Smooth muscle cell (in vitro differentiated cells): ENCODE measurements around the gene CCDC88C. TPM values are rescaled to one million over a fixed set of nuclear protein-coding genes. Genes with fewer than 3 reads are reported as not detected.
A peak's percentile ranks its signal among the peaks of the same experiment; 100 is the strongest.

Experiments
- DNase-seq: peaks from one replicate; lab custom pipeline; 2025; ENCODE audit not compliant: unreplicated experiment; lab: John Stamatoyannopoulos, UW
- H2AFZ ChIP-seq: fragments of 200-600 bp; sonication (generic); 2 replicates; pipeline ENCODE4 v1.6.0; 2016; ENCODE audit warnings: antibody characterized with exemption, low read depth, mild to moderate bottlenecking
- H3F3A ChIP-seq: fragments of 200-600 bp; sonication (generic); 2 replicates; pipeline ENCODE4 v1.6.0; 2017; ENCODE audit warnings: antibody characterized with exemption, low read depth
- H3K27ac ChIP-seq: fragments of 200-600 bp; sonication (generic); 2 replicates; pipeline ENCODE4 v1.5.1; 2016; ENCODE audit warnings: low read depth, mild to moderate bottlenecking
- H3K27me3 ChIP-seq: fragments of 200-600 bp; sonication (generic); 2 replicates; pipeline ENCODE4 v1.6.1; 2016; ENCODE audit warnings: low read depth, mild to moderate bottlenecking
- H3K36me3 ChIP-seq: fragments of 200-600 bp; sonication (generic); 2 replicates; pipeline ENCODE4 v1.5.1; 2016; ENCODE audit warnings: low read depth
- H3K4me1 ChIP-seq: fragments of 200-600 bp; sonication (generic); 2 replicates; pipeline ENCODE4 v1.5.1; 2016; ENCODE audit warnings: low read depth
- H3K4me2 ChIP-seq: fragments of 200-600 bp; sonication (generic); 2 replicates; pipeline ENCODE4 v1.6.0; 2016; ENCODE audit warnings: mild to moderate bottlenecking
- H3K4me3 ChIP-seq: fragments of 200-600 bp; sonication (generic); 2 replicates; pipeline ENCODE4 v1.5.1; 2016; ENCODE audit warnings: mild to moderate bottlenecking
- H3K79me2 ChIP-seq: fragments of 200-600 bp; sonication (generic); 2 replicates; pipeline ENCODE4 v1.6.0; 2016; ENCODE audit warnings: low read depth, mild to moderate bottlenecking
- H3K9ac ChIP-seq: fragments of 200-600 bp; sonication (generic); 2 replicates; pipeline ENCODE4 v1.6.0; 2016; ENCODE audit warnings: low read depth
- H3K9me3 ChIP-seq: fragments of 200-600 bp; sonication (generic); replicated peaks from 2 replicates; pipeline ENCODE4 v1.5.1; 2016; ENCODE audit warnings: low read depth
- H4K20me1 ChIP-seq: fragments of 200-600 bp; sonication (generic); 2 replicates; pipeline ENCODE4 v1.6.0; 2016; ENCODE audit warnings: low read depth
- WGBS: methylation state at CpG from one replicate; pipeline ENCODE4 v1.1.7; 2016; ENCODE audit warnings: low lambda C conversion rate; 5-methylcytosine and 5-hydroxymethylcytosine counted together
- polyA plus RNA-seq: library from polyadenylated mRNA; unstranded; fragments of >200 nt; fragmentation: Nextera tagmentation; extraction: Ambion mirVana; gene quantifications from 2 replicates; pipeline ENCODE4 v1.2.1, GENCODE V29; 2016
- total RNA-seq: library from RNA; depleted of rRNA; stranded (reverse); fragments of >200 nt; gene quantifications from 2 replicates; pipeline ENCODE4 v1.2.3, GENCODE V29; 2014
- TF ChIP-seq, protein P1 (sequence below): fragments of 200-600 bp; sonication (generic); IDR thresholded peaks from 2 replicates; pipeline ENCODE4 v1.5.1; 2017; ENCODE audit warnings: borderline replicate concordance, mild to moderate bottlenecking, antibody characterized with exemption; ENCODE audit not compliant: insufficient read depth, poor library complexity, severe bottlenecking

CCDC88C gene
- total and polyA plus RNA-seq, 2 experiments from 2014 or later = 1.1 TPM; not detected in 1

DNA sequence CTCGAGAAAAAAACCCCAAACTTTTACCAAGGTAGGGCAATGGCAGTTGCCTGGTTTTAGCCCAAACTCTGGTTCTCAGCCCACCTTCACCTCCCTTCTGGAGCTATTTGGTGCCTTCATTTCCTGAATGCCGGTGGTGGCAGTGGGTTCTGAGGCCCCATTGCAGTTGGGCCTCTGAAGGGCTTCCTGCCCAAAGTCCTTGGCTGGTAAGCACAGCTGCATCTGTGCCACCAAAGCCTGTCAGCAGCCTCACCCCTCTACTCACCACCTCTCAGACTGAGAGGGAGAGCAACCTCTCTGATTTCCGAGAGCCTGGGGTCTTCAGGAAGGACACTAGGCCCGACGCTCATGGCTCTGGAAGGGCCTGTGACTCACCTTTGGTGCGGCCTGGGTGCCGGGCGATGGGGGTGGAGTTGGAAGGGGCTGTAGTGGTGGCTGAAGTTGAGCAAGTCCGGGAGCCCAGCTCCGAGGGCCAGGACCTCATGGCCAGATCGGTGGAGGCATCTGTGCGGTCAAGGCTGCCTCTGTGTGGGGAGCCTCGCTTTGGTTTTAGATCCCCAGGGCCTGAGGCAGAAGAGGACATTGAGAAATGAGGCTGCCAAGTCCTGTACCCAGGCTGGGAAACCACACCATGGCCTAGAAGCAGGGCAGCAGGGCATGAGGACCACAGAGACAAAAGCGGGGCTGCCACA lies 134.5 kb downstream of the CCDC88C start:
- Histone ChIP-seq H3K4me3 (no peak overlapping the region), H4K20me1 (no peaks in the 10 kb centered on the region), H3K4me1 (no peaks in the 10 kb centered on the region), H3K9ac (no peak overlapping the region), H3K9me3 (no peaks in the 10 kb centered on the region), H3K27ac (peak overlapping the region; percentile 80), H3F3A (peaks cover 17% of the 10 kb centered on the region), H2AFZ (peak overlapping the region; percentile 46), H3K4me2 (peak overlapping the region; percentile 35), H3K27me3 (no peaks in the 10 kb centered on the region), H3K36me3 (no peaks in the 10 kb centered on the region), H3K79me2 (no peaks in the 10 kb centered on the region)
- TF ChIP-seq, protein P1, sequence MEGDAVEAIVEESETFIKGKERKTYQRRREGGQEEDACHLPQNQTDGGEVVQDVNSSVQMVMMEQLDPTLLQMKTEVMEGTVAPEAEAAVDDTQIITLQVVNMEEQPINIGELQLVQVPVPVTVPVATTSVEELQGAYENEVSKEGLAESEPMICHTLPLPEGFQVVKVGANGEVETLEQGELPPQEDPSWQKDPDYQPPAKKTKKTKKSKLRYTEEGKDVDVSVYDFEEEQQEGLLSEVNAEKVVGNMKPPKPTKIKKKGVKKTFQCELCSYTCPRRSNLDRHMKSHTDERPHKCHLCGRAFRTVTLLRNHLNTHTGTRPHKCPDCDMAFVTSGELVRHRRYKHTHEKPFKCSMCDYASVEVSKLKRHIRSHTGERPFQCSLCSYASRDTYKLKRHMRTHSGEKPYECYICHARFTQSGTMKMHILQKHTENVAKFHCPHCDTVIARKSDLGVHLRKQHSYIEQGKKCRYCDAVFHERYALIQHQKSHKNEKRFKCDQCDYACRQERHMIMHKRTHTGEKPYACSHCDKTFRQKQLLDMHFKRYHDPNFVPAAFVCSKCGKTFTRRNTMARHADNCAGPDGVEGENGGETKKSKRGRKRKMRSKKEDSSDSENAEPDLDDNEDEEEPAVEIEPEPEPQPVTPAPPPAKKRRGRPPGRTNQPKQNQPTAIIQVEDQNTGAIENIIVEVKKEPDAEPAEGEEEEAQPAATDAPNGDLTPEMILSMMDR = no peak
- WGBS = 80% methylated on average over 14 of the region's 14 CpGs
- DNase-seq = no peak

DNA sequence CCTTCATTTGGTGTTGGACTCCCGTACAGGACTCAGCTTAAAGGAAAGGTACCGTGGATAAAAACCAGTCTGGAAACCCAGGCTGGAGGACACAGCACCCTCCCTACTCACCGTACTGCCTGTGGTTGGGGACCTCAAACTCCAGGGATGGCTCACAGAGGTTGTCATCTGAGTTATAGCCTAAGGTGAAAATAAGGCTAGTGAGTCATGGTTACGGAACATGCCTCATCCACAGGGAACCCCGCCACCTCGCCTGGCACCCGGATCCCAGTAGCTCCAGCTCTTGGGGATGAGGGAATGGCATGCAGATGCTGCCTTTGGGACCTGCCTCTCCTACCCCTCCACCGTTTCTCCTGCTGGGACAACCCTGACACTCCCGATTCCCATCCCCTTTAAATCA lies 136.3 kb downstream of the CCDC88C start:
- WGBS = 78% methylated on average over 9 of the region's 9 CpGs
- Histone ChIP-seq H3K4me2 (no peak overlapping the region), H3K79me2 (no peaks in the 10 kb centered on the region), H3K27ac (no peak overlapping the region), H3K4me1 (no peaks in the 10 kb centered on the region), H3K4me3 (no peak overlapping the region), H4K20me1 (no peaks in the 10 kb centered on the region), H2AFZ (no peak overlapping the region), H3K27me3 (no peaks in the 10 kb centered on the region), H3K36me3 (no peaks in the 10 kb centered on the region), H3F3A (peaks cover 17% of the 10 kb centered on the region), H3K9me3 (no peaks in the 10 kb centered on the region), H3K9ac (no peak overlapping the region)
- TF ChIP-seq, protein P1 = no peak
- no peak for DNase-seq

DNA sequence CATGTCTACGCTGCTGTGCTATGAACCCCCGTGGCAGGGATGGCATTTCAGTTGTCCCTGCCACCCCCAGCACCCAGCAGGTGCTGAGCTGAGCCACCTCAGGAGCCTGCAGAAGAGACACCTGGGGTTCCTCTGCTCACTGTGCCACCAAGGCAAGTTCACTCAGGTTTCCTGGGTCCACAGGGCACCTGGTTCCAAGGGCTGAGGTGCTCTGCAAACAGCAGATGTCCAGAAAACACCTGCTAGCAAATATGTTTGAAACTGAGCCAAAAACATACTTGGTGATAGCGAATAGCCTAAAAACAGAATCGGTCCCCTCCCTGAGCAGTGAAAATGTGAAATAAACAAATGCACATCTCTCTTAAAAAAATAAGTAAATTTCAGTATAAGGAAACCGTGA lies 137.5 kb downstream of the CCDC88C start:
- no peaks in the 10 kb centered on the region for H4K20me1 ChIP-seq
- no peak overlapping the region for H3K27ac ChIP-seq
- TF ChIP-seq, protein P1 = no peak
- DNase-seq = no peak
- H3K4me1 ChIP-seq = no peaks in the 10 kb centered on the region
- H3K27me3 ChIP-seq = no peaks in the 10 kb centered on the region
- H3K4me3 ChIP-seq = no peak overlapping the region
- WGBS = 93% methylated on average over 5 of the region's 5 CpGs
- no peaks in the 10 kb centered on the region for H3K9me3 ChIP-seq
- no peaks in the 10 kb centered on the region for H3K36me3 ChIP-seq
- H3K9ac ChIP-seq = no peak overlapping the region
- H2AFZ ChIP-seq = no peak overlapping the region
- H3F3A ChIP-seq = peaks cover 17% of the 10 kb centered on the region
- H3K4me2 ChIP-seq = no peak overlapping the region
- no peaks in the 10 kb centered on the region for H3K79me2 ChIP-seq

DNA sequence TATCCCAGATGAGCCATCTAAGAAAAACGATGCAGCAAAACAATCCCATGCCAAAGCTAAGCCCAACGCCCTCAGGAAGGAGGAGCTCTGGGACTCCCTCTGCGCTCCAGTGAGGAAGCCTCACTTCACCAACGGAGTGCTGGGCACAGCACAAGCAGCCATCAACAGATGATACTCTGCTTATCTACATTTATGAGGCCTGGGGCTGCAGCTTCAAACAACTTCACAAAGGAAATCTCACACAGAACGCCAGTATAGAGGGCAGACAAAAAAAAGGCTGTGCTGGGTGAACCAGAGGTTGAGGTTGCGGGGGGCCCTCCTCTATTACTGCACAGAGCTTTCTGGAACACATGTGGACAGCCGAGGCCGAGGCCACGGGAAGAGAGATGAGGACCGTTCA lies 138.3 kb downstream of the CCDC88C start:
- WGBS = 79% methylated on average over 10 of the region's 10 CpGs

More for the DNA sequence above, 138.3 kb downstream of the CCDC88C start:
- TF ChIP-seq, protein P1 = no peak
- Histone ChIP-seq H3K4me1 (no peaks in the 10 kb centered on the region), H3K79me2 (no peaks in the 10 kb centered on the region), H3K9me3 (no peaks in the 10 kb centered on the region), H3K36me3 (no peaks in the 10 kb centered on the region), H2AFZ (no peak overlapping the region), H3K4me3 (no peak overlapping the region), H4K20me1 (no peaks in the 10 kb centered on the region), H3K9ac (no peak overlapping the region), H3K27ac (no peak overlapping the region), H3K27me3 (no peaks in the 10 kb centered on the region), H3F3A (peaks cover 11% of the 10 kb centered on the region), H3K4me2 (no peak overlapping the region)
- DNase-seq = no peak
